RWPE2 (cell line): ENCODE data around the gene OTC.
A peak's percentile ranks its signal among the peaks of the same experiment; 100 is the strongest.

Experiments used
- ATAC-seq: fragments of 200-7000 bp; cut with Tn5 transposase; 3 replicates; pipeline ENCODE4 v1.9.1; 2021; ENCODE audit warnings: low read depth
- DNase-seq: peaks from one replicate; pipeline ENCODE4 v3.0.0-alpha.2; 2020; ENCODE audit warnings: low spot score
- H3K27ac ChIP-seq: fragments of 450-650 bp; 2 replicates; pipeline ENCODE4 v1.5.1; 2017; ENCODE audit warnings: mild to moderate bottlenecking; ENCODE audit not compliant: poor library complexity, severe bottlenecking
- H3K27me3 ChIP-seq: fragments of 250-450 bp; sonication (Bioruptor Pico); 2 replicates; pipeline ENCODE4 v1.5.1; 2021; ENCODE audit warnings: mild to moderate bottlenecking, moderate library complexity; ENCODE audit not compliant: insufficient read depth, poor library complexity, severe bottlenecking
- H3K36me3 ChIP-seq: fragments of 250-450 bp; sonication (Bioruptor Pico); 2 replicates; pipeline ENCODE4 v1.5.1; 2020; ENCODE audit warnings: low read depth, mild to moderate bottlenecking, moderate library complexity
- H3K4me1 ChIP-seq: fragments of 250-450 bp; sonication (Bioruptor Pico); 2 replicates; pipeline ENCODE4 v1.5.1; 2021; ENCODE audit warnings: mild to moderate bottlenecking, moderate library complexity; ENCODE audit not compliant: insufficient read depth, poor library complexity, severe bottlenecking
- H3K4me3 ChIP-seq: fragments of 250-450 bp; sonication (Bioruptor Pico); 2 replicates; pipeline ENCODE4 v1.5.1; 2021; ENCODE audit warnings: mild to moderate bottlenecking, moderate library complexity; ENCODE audit not compliant: severe bottlenecking
- H3K9me3 ChIP-seq: fragments of 250-450 bp; sonication (Bioruptor Pico); 2 replicates; pipeline ENCODE4 v1.5.1; 2021; ENCODE audit warnings: mild to moderate bottlenecking, moderate library complexity; ENCODE audit not compliant: severe bottlenecking
- TF ChIP-seq, protein P1 (sequence below): fragments of 450-650 bp; IDR thresholded peaks from one replicate; pipeline ENCODE4 v1.5.1; 2017; ENCODE audit warnings: mild to moderate bottlenecking, moderate library complexity; ENCODE audit not compliant: poor library complexity, severe bottlenecking

The OTC gene

DNA sequence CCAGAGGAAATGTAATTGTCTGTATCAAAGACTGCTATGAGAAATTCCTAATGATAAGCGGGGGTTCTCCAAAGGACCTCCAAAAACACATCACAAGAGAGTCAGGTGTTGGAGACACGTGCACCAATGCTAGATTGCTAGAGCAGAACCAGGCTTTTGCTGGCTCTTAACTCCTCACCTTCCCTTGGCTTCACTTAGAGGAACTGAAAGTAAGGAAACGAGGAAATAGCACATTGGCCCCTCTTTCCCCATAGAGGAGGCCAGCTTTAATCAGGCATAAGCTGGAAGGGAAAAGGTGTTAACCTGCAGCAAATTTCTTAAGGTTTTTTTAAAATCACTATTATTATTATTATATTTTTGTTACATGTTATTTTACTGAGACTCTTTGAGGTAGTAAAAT is 13.6 kb downstream of the OTC start:
- H3K4me1 ChIP-seq: no peaks in the 10 kb centered on the region
- H3K36me3 ChIP-seq: no peaks in the 10 kb centered on the region
- no peaks in the 10 kb centered on the region for H3K9me3 ChIP-seq
- no peak for DNase-seq
- H3K27me3 ChIP-seq: no peaks in the 10 kb centered on the region
- H3K27ac ChIP-seq: no peak overlapping the region
- ATAC-seq: no peak
- TF ChIP-seq, protein P1, sequence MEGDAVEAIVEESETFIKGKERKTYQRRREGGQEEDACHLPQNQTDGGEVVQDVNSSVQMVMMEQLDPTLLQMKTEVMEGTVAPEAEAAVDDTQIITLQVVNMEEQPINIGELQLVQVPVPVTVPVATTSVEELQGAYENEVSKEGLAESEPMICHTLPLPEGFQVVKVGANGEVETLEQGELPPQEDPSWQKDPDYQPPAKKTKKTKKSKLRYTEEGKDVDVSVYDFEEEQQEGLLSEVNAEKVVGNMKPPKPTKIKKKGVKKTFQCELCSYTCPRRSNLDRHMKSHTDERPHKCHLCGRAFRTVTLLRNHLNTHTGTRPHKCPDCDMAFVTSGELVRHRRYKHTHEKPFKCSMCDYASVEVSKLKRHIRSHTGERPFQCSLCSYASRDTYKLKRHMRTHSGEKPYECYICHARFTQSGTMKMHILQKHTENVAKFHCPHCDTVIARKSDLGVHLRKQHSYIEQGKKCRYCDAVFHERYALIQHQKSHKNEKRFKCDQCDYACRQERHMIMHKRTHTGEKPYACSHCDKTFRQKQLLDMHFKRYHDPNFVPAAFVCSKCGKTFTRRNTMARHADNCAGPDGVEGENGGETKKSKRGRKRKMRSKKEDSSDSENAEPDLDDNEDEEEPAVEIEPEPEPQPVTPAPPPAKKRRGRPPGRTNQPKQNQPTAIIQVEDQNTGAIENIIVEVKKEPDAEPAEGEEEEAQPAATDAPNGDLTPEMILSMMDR: no peak
- H3K4me3 ChIP-seq: no peak overlapping the region

DNA sequence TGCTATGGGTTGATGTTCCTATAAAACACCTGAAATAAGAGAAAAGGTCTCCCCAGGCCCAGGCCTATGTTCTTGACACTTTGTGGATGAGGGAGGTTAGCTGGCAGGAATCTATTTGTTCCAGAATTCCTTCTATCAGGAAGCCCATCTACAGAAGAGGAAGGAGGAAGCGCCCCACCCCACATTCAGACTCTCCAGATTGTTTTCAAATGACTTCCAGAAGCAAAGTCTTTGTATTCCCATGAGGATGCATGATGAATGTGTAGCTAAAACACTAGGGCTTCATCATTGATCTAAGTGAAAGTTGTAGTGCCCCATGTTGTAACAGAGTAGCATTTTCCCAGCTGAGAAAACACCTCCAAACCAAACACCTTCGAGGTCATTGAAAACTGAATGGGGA is 16.4 kb downstream of the OTC start:
- H3K4me3 ChIP-seq: no peak overlapping the region
- H3K27ac ChIP-seq: no peak overlapping the region
- no peak for DNase-seq
- no peaks in the 10 kb centered on the region for H3K4me1 ChIP-seq
- no peaks in the 10 kb centered on the region for H3K36me3 ChIP-seq
- H3K9me3 ChIP-seq: no peaks in the 10 kb centered on the region
- H3K27me3 ChIP-seq: no peaks in the 10 kb centered on the region
- no peak for ATAC-seq
- TF ChIP-seq, protein P1: no peak

DNA sequence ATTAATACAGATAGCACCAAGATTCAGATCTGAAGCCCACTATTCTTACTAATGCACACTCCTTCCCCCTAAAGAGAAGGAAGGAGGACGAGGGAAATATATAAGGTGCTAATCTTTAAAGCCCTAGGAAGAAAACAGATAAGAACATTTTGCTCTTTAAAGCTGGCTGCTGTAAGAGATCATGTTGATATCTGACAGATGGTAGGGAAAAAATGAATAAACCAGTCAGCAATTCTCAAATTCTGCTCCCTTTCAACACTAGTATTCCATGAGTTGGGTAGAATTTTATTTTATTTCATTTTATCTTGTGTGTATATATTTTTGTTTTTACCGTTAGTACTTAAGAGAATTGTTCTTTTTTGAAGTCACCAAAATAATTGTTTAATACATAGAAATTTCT is 19.2 kb downstream of the OTC start:
- H3K36me3 ChIP-seq: no peaks in the 10 kb centered on the region
- H3K27me3 ChIP-seq: no peaks in the 10 kb centered on the region
- no peak overlapping the region for H3K4me3 ChIP-seq
- no peak overlapping the region for H3K27ac ChIP-seq
- DNase-seq: no peak
- no peaks in the 10 kb centered on the region for H3K4me1 ChIP-seq
- TF ChIP-seq, protein P1: no peak
- H3K9me3 ChIP-seq: no peaks in the 10 kb centered on the region
- no peak for ATAC-seq

DNA sequence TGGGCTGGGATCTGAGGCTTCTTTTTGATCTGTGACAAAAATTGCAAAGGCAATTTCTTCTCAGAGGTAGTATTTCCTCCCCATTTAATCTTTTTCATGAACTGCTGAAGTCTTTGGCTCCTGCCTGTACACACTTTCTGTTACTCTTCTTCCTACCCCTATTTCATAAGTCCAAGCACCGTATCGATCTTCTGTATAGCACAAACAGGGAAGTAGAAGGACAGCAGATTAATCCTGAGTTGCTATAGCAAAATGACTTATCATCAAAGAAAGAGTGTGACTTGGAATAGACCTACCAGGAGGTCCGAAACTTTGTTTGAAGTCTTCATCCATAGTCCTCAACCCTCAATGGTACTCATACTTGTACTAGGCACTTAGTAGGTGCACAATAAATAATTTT is 22.0 kb downstream of the OTC start:
- TF ChIP-seq, protein P1: no peak
- Histone ChIP-seq H3K27me3 (no peaks in the 10 kb centered on the region), H3K36me3 (no peaks in the 10 kb centered on the region), H3K27ac (no peak overlapping the region), H3K4me1 (no peaks in the 10 kb centered on the region), H3K4me3 (no peak overlapping the region), H3K9me3 (no peaks in the 10 kb centered on the region)
- ATAC-seq: no peak
- DNase-seq: no peak

DNA sequence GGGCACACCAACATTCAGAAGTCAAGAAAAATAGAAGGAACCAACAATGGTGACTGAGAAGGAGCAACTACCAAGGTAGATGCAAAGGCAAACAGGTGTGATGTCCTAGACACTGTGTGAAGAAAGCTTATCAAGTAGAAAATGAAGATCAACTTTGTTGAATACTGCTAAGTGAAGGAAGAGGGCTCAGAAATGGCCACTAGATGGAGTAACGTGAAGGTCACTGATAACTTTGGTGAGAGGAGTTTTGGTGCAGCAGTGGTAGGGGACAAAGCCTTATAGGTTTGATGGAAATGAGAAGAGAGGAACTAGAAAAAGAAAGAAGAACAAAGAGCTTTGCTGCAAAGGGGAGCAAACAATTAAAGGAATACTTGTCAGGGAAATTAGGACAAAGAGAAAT is 23.5 kb downstream of the OTC start:
- no peaks in the 10 kb centered on the region for H3K9me3 ChIP-seq
- H3K4me1 ChIP-seq: no peaks in the 10 kb centered on the region
- DNase-seq: no peak
- peak; percentile 42; the same call in 1 of the 3 replicates for ATAC-seq
- no peaks in the 10 kb centered on the region for H3K36me3 ChIP-seq
- TF ChIP-seq, protein P1: peak; percentile 40
- H3K4me3 ChIP-seq: no peak overlapping the region
- H3K27ac ChIP-seq: no peak overlapping the region
- H3K27me3 ChIP-seq: no peaks in the 10 kb centered on the region
